HepG2 (cell line): ENCODE data around the gene ZNF792. TPM values are rescaled to one million over a fixed set of nuclear protein-coding genes. Genes with fewer than 3 reads are reported as not detected.
A peak's percentile ranks its signal among the peaks of the same experiment; 100 is the strongest.

Experiments used
- CBFB ChIP-seq: sonication (generic); formaldehyde crosslinking; IDR thresholded peaks from 2 replicates; pipeline ENCODE4 v1.4.0; 2020; ENCODE audit warnings: missing genetic modification reagents
- DMAP1 ChIP-seq: IDR thresholded peaks from 2 replicates; pipeline ENCODE4 v1.6.1; 2016
- GZF1 ChIP-seq: sonication (generic); formaldehyde crosslinking; IDR thresholded peaks from 2 replicates; pipeline ENCODE4 v1.5.1; 2020; ENCODE audit warnings: mild to moderate bottlenecking, missing genetic modification reagents
- HNRNPLL ChIP-seq: fragments of 200-400 bp; formaldehyde crosslinking; IDR thresholded peaks from 2 replicates; pipeline ENCODE4 v1.6.1; 2017; ENCODE audit warnings: mild to moderate bottlenecking, low read depth, low read length; ENCODE audit not compliant: poor library complexity, severe bottlenecking
- IKZF4 ChIP-seq: sonication (generic); formaldehyde crosslinking; IDR thresholded peaks from 2 replicates; pipeline ENCODE4 v1.5.1; 2020; ENCODE audit warnings: borderline replicate concordance, mild to moderate bottlenecking, low read depth, missing genetic modification reagents; ENCODE audit errors: not compliant biosample characterization
- NFYC ChIP-seq: IDR thresholded peaks from 2 replicates; pipeline ENCODE4 v1.6.1; 2016; ENCODE audit warnings: missing genetic modification reagents, missing compliant biosample characterization
- NKX3-1 ChIP-seq: sonication (generic); formaldehyde crosslinking; IDR thresholded peaks from 2 replicates; pipeline ENCODE4 v1.5.0; 2020; ENCODE audit warnings: missing genetic modification reagents
- POLR2AphosphoS2 ChIP-seq: IDR thresholded peaks from 2 replicates; pipeline ENCODE4 v1.6.1; 2011; ENCODE audit warnings: low read depth, low read length, improper control_type of control experiment
- RORA ChIP-seq: sonication (generic); formaldehyde crosslinking; IDR thresholded peaks from 2 replicates; pipeline ENCODE4 v1.5.0; 2020; ENCODE audit warnings: mild to moderate bottlenecking, missing genetic modification reagents, moderate library complexity
- SMAD3 ChIP-seq: sonication (generic); formaldehyde crosslinking; IDR thresholded peaks from 2 replicates; pipeline ENCODE4 v1.4.0; 2020; ENCODE audit warnings: missing genetic modification reagents
- TBX2 ChIP-seq: sonication (generic); formaldehyde crosslinking; IDR thresholded peaks from 2 replicates; pipeline ENCODE4 v1.5.0; 2020; ENCODE audit warnings: missing genetic modification reagents, mild to moderate bottlenecking, borderline replicate concordance
- TP53 ChIP-seq: sonication (generic); formaldehyde crosslinking; conservative IDR thresholded peaks from 2 replicates; pipeline ENCODE4 v1.4.0; 2020; ENCODE audit warnings: missing genetic modification reagents
- TSC22D2 ChIP-seq: sonication (generic); formaldehyde crosslinking; IDR thresholded peaks from 2 replicates; pipeline ENCODE4 v1.5.1; 2020; ENCODE audit warnings: missing genetic modification reagents, mild to moderate bottlenecking, borderline replicate concordance
- ZNF160 ChIP-seq: sonication (generic); formaldehyde crosslinking; IDR thresholded peaks from 2 replicates; pipeline ENCODE4 v1.8.0; 2022; ENCODE audit warnings: mild to moderate bottlenecking, inconsistent platforms, missing genetic modification reagents
- ZNF251 ChIP-seq: sonication (generic); formaldehyde crosslinking; IDR thresholded peaks from 2 replicates; pipeline ENCODE4 v1.9.0; 2021; ENCODE audit warnings: mild to moderate bottlenecking, missing genetic modification reagents
- ZNF331 ChIP-seq: sonication (generic); formaldehyde crosslinking; IDR thresholded peaks from 2 replicates; pipeline ENCODE4 v1.4.0; 2020; ENCODE audit warnings: missing genetic modification reagents
- ZNF33A ChIP-seq: sonication (generic); formaldehyde crosslinking; IDR thresholded peaks from 2 replicates; pipeline ENCODE4 v1.5.1; 2020; ENCODE audit warnings: missing genetic modification reagents, mild to moderate bottlenecking, moderate library complexity, borderline replicate concordance
- ZNF792 ChIP-seq: IDR thresholded peaks from 2 replicates; pipeline ENCODE4 v1.6.1; 2016
- polyA plus RNA-seq, 8 experiments: library from polyadenylated mRNA; depleted of rRNA in 3 of 8; stranded (reverse) in 7 of 8; unstranded in 1 of 8; fragments of >200 nt; fragmentation: Illumina TruSeq in 4 of 8; extraction: Trizol in 4 of 8; gene quantifications; 2 replicates each; pipeline versions ENCODE4 v1.2.1 to v1.2.3, GENCODE V29; 2011 to 2016; ENCODE audit warnings: low read depth in 4 of 8, missing spikeins in 1 of 8, mixed read lengths in 1 of 8; ENCODE audit not compliant: insufficient read depth in 1 of 8
- total RNA-seq, 5 experiments: library from RNA; depleted of rRNA; stranded (reverse); fragments of >200 nt; fragmentation: Illumina TruSeq; extraction: Trizol; gene quantifications; 2 replicates each; pipeline ENCODE4 v1.2.3, GENCODE V29; 2016; ENCODE audit warnings: low read depth in 1 of 5
- TF ChIP-seq, protein P1 (sequence below): sonication (generic); formaldehyde crosslinking; IDR thresholded peaks from 2 replicates; pipeline ENCODE4 v1.4.0; 2020; ENCODE audit warnings: missing genetic modification reagents
- TF ChIP-seq, protein P2 (sequence below): sonication (generic); formaldehyde crosslinking; IDR thresholded peaks from 2 replicates; pipeline ENCODE4 v1.5.1; 2020; ENCODE audit warnings: missing genetic modification reagents, mild to moderate bottlenecking, borderline replicate concordance
- TF ChIP-seq, protein P3 (sequence below): sonication (generic); formaldehyde crosslinking; IDR thresholded peaks from 2 replicates; pipeline ENCODE4 v1.4.0; 2020; ENCODE audit warnings: mild to moderate bottlenecking, missing genetic modification reagents, borderline replicate concordance

ZNF792 gene
- total and polyA plus RNA-seq, 2 of the 13 experiments (the other 11 are each of a cell fraction or from before 2014, with no cell fraction given), result 5.5 to 11.5 TPM

DNA sequence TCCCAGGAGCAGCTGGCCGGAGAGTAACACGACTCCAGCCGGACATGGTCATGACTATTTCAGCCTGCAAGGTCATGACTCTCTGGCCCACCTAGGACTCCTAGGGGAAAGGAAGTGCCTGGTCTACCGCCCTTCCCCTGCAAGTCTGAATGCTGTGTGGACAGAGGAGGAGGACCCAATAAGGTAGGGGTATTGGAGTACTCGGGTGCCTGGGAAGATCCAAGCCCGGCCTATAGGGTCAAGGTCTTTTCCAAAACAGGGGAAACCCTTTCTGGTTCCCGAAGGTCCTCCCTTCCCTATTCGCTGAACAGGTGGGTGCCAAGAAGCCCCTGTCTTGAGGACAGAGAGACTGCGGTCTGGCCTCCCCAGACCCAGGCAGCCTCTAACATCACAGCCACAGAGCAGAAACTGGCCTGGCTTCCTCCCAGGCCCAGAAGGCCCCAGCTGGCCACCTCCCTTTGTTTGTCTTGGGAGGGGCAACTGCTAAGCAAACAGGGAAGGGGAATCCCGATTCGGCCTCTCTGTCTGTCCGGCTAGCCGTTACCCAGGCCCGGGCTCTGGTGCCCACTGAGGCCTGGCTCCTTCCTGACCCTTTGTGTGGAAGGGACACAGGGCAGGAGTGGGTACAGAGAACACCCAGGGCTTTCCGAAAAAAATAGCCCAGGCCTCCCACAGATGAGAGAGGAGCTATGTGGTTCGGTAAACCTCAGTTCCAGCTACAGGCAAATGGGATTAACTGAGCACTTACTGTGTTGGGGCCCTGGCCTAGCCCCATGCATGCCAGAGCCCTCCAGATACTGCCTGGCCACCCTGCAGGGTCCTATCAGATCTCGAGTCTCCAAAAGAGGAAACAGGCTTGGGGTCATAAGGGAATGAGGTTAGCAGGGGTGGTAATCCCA lies 30.9 kb upstream of the ZNF792 start (continued):
- TF ChIP-seq, protein P1, sequence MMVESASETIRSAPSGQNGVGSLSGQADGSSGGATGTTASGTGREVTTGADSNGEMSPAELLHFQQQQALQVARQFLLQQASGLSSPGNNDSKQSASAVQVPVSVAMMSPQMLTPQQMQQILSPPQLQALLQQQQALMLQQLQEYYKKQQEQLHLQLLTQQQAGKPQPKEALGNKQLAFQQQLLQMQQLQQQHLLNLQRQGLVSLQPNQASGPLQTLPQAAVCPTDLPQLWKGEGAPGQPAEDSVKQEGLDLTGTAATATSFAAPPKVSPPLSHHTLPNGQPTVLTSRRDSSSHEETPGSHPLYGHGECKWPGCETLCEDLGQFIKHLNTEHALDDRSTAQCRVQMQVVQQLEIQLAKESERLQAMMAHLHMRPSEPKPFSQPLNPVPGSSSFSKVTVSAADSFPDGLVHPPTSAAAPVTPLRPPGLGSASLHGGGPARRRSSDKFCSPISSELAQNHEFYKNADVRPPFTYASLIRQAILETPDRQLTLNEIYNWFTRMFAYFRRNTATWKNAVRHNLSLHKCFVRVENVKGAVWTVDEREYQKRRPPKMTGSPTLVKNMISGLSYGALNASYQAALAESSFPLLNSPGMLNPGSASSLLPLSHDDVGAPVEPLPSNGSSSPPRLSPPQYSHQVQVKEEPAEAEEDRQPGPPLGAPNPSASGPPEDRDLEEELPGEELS (CRISPR knock-in tag), result peak; percentile 78
- TF ChIP-seq, protein P2, sequence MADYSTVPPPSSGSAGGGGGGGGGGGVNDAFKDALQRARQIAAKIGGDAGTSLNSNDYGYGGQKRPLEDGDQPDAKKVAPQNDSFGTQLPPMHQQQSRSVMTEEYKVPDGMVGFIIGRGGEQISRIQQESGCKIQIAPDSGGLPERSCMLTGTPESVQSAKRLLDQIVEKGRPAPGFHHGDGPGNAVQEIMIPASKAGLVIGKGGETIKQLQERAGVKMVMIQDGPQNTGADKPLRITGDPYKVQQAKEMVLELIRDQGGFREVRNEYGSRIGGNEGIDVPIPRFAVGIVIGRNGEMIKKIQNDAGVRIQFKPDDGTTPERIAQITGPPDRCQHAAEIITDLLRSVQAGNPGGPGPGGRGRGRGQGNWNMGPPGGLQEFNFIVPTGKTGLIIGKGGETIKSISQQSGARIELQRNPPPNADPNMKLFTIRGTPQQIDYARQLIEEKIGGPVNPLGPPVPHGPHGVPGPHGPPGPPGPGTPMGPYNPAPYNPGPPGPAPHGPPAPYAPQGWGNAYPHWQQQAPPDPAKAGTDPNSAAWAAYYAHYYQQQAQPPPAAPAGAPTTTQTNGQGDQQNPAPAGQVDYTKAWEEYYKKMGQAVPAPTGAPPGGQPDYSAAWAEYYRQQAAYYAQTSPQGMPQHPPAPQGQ, result no peak
- TF ChIP-seq ZNF160 (CRISPR knock-in tag) (no peak), POLR2AphosphoS2 (no peak), SMAD3 (CRISPR knock-in tag) (peak; percentile 82), NFYC (CRISPR knock-in tag) (peak; percentile 49), ZNF792 (CRISPR knock-in tag) (no peak; the same call in 1 of the 2 replicates), GZF1 (CRISPR knock-in tag) (no peak), ZNF331 (CRISPR knock-in tag) (peak; percentile 77; the same call in 1 of the 2 replicates), CBFB (CRISPR knock-in tag) (peak; percentile 86), ZNF33A (CRISPR knock-in tag) (0 out of 2 replicates have a peak, but pooled peaks have one; percentile 27), TP53 (CRISPR knock-in tag) (no peak; the same call in 1 of the 2 replicates), TBX2 (CRISPR knock-in tag) (no peak), IKZF4 (CRISPR knock-in tag) (no peak), TSC22D2 (CRISPR knock-in tag) (peak; percentile 58; the same call in 1 of the 2 replicates), ZNF251 (CRISPR knock-in tag) (peak; percentile 56; the same call in 1 of the 2 replicates), HNRNPLL (no peak), DMAP1 (CRISPR knock-in tag) (no peak), NKX3-1 (CRISPR knock-in tag) (0 out of 2 replicates have a peak, but pooled peaks have one; percentile 53), RORA (CRISPR knock-in tag) (no peak)
- TF ChIP-seq, protein P3, sequence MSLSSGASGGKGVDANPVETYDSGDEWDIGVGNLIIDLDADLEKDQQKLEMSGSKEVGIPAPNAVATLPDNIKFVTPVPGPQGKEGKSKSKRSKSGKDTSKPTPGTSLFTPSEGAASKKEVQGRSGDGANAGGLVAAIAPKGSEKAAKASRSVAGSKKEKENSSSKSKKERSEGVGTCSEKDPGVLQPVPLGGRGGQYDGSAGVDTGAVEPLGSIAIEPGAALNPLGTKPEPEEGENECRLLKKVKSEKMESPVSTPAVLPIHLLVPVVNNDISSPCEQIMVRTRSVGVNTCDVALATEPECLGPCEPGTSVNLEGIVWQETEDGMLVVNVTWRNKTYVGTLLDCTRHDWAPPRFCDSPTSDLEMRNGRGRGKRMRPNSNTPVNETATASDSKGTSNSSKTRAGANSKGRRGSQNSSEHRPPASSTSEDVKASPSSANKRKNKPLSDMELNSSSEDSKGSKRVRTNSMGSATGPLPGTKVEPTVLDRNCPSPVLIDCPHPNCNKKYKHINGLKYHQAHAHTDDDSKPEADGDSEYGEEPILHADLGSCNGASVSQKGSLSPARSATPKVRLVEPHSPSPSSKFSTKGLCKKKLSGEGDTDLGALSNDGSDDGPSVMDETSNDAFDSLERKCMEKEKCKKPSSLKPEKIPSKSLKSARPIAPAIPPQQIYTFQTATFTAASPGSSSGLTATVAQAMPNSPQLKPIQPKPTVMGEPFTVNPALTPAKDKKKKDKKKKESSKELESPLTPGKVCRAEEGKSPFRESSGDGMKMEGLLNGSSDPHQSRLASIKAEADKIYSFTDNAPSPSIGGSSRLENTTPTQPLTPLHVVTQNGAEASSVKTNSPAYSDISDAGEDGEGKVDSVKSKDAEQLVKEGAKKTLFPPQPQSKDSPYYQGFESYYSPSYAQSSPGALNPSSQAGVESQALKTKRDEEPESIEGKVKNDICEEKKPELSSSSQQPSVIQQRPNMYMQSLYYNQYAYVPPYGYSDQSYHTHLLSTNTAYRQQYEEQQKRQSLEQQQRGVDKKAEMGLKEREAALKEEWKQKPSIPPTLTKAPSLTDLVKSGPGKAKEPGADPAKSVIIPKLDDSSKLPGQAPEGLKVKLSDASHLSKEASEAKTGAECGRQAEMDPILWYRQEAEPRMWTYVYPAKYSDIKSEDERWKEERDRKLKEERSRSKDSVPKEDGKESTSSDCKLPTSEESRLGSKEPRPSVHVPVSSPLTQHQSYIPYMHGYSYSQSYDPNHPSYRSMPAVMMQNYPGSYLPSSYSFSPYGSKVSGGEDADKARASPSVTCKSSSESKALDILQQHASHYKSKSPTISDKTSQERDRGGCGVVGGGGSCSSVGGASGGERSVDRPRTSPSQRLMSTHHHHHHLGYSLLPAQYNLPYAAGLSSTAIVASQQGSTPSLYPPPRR, result peak; percentile 91; the same call in 1 of the 2 replicates
